ENCODE data around the gene SDHAF1.

GRCh38 chr19:35983177-35983576 is 11.8 kb upstream of the SDHAF1 start:
- TF ChIP-seq RAD21 (IDR thresholded peaks at IDR 0.05; ENCODE audit: low read length) = no peak
- no peak for TF ChIP-seq EZH2phosphoT487 (IDR thresholded peaks at IDR 0.05; ENCODE audit: borderline replicate concordance, low read depth)
- no peak for TF ChIP-seq TEAD4 (IDR thresholded peaks at IDR 0.05; ENCODE audit: borderline replicate concordance, insufficient read depth)
- no peak for TF ChIP-seq POLR2AphosphoS5 (IDR thresholded peaks at IDR 0.05; ENCODE audit: low read depth, low read length)
- TF ChIP-seq, protein P1, sequence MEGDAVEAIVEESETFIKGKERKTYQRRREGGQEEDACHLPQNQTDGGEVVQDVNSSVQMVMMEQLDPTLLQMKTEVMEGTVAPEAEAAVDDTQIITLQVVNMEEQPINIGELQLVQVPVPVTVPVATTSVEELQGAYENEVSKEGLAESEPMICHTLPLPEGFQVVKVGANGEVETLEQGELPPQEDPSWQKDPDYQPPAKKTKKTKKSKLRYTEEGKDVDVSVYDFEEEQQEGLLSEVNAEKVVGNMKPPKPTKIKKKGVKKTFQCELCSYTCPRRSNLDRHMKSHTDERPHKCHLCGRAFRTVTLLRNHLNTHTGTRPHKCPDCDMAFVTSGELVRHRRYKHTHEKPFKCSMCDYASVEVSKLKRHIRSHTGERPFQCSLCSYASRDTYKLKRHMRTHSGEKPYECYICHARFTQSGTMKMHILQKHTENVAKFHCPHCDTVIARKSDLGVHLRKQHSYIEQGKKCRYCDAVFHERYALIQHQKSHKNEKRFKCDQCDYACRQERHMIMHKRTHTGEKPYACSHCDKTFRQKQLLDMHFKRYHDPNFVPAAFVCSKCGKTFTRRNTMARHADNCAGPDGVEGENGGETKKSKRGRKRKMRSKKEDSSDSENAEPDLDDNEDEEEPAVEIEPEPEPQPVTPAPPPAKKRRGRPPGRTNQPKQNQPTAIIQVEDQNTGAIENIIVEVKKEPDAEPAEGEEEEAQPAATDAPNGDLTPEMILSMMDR (IDR thresholded peaks at IDR 0.05) = no peak
- TF ChIP-seq MEF2A (IDR thresholded peaks at IDR 0.05; ENCODE audit: borderline replicate concordance, low read depth) = no peak
- no peak for TF ChIP-seq JUND (IDR thresholded peaks at IDR 0.05)
